ENCODE measurements around the gene ZNF432.
A peak's percentile ranks its signal among the peaks of the same experiment; 100 is the strongest.

The ZNF432 gene

GRCh38 chr19:52094526-52095130, 46.0 kb upstream of the ZNF432 start:
- peaks cover 3% of the 10 kb centered on the region; the same call in 1 of the 2 replicates for H3F3A ChIP-seq (ENCODE audit: insufficient read depth, low read length)
- peak overlapping the region; percentile 97 for H3K4me3 ChIP-seq (ENCODE audit: low read length)
- TF ChIP-seq EZH2phosphoT487 (IDR thresholded peaks at IDR 0.05; ENCODE audit: low read length) (no peak), EZH2 (optimal IDR thresholded peaks at IDR 0.05; ENCODE audit: low read depth, low read length) (no peak), CTCF (IDR thresholded peaks at IDR 0.05; ENCODE audit: low read length) (no peak)
- H3K4me2 ChIP-seq (ENCODE audit: low read depth, low read length), result peak overlapping the region; percentile 93
- no peak for DNase-seq
- H3K36me3 ChIP-seq (replicated peaks; ENCODE audit: insufficient read depth, low read length), result peaks cover 21% of the 10 kb centered on the region
- H3K27me3 ChIP-seq (replicated peaks; ENCODE audit: insufficient read depth, low read length), result no peaks in the 10 kb centered on the region
- H3K27ac ChIP-seq (ENCODE audit: low read length), result no peak overlapping the region
- H2AFZ ChIP-seq (ENCODE audit: low read length), result peak overlapping the region; percentile 83
- peaks cover 46% of the 10 kb centered on the region for H3K79me2 ChIP-seq (ENCODE audit: low read length)
- H3K9ac ChIP-seq (ENCODE audit: low read length), result peak overlapping the region; percentile 88; the same call in 1 of the 2 replicates
- no peaks in the 10 kb centered on the region for H3K9me2 ChIP-seq (replicated peaks; ENCODE audit: insufficient read depth, low read length)
- no peaks in the 10 kb centered on the region for H4K20me1 ChIP-seq (ENCODE audit: insufficient read depth, low read length)
- 0 out of 2 replicates have a peak, but pooled peaks cover 3% of the 10 kb centered on the region for H3K4me1 ChIP-seq (ENCODE audit: low read length)
- no peaks in the 10 kb centered on the region for H3K9me3 ChIP-seq (replicated peaks; ENCODE audit: insufficient read depth, low read length)

GRCh38 chr19:52086481-52086880, 37.8 kb upstream of the ZNF432 start:
- Histone ChIP-seq H3K9ac (ENCODE audit: low read length) (no peak overlapping the region), H2AFZ (ENCODE audit: low read length) (no peak overlapping the region), H3K4me2 (ENCODE audit: low read depth, low read length) (no peak overlapping the region), H3K9me2 (replicated peaks; ENCODE audit: insufficient read depth, low read length) (no peaks in the 10 kb centered on the region), H3K27ac (ENCODE audit: low read length) (no peak overlapping the region), H3K36me3 (replicated peaks; ENCODE audit: insufficient read depth, low read length) (peaks cover 34% of the 10 kb centered on the region), H3F3A (ENCODE audit: insufficient read depth, low read length) (no peaks in the 10 kb centered on the region), H4K20me1 (ENCODE audit: insufficient read depth, low read length) (no peaks in the 10 kb centered on the region), H3K9me3 (replicated peaks; ENCODE audit: insufficient read depth, low read length) (no peaks in the 10 kb centered on the region), H3K27me3 (replicated peaks; ENCODE audit: insufficient read depth, low read length) (no peaks in the 10 kb centered on the region), H3K79me2 (ENCODE audit: low read length) (peaks cover 20% of the 10 kb centered on the region), H3K4me1 (ENCODE audit: low read length) (no peaks in the 10 kb centered on the region), H3K4me3 (ENCODE audit: low read length) (no peak overlapping the region)
- TF ChIP-seq EZH2phosphoT487 (IDR thresholded peaks at IDR 0.05; ENCODE audit: low read length), result no peak
- TF ChIP-seq CTCF (IDR thresholded peaks at IDR 0.05; ENCODE audit: low read length), result no peak
- no peak for TF ChIP-seq EZH2 (optimal IDR thresholded peaks at IDR 0.05; ENCODE audit: low read depth, low read length)
- no peak for DNase-seq

GRCh38 chr19:52070496-52070895, 21.9 kb upstream of the ZNF432 start:
- Histone ChIP-seq H3K27me3 (replicated peaks; ENCODE audit: insufficient read depth, low read length) (no peaks in the 10 kb centered on the region), H3K36me3 (replicated peaks; ENCODE audit: insufficient read depth, low read length) (peaks cover 67% of the 10 kb centered on the region), H3F3A (ENCODE audit: insufficient read depth, low read length) (no peaks in the 10 kb centered on the region), H3K79me2 (ENCODE audit: low read length) (no peaks in the 10 kb centered on the region), H3K9me2 (replicated peaks; ENCODE audit: insufficient read depth, low read length) (no peaks in the 10 kb centered on the region), H2AFZ (ENCODE audit: low read length) (no peak overlapping the region), H3K4me2 (ENCODE audit: low read depth, low read length) (no peak overlapping the region), H3K9me3 (replicated peaks; ENCODE audit: insufficient read depth, low read length) (no peaks in the 10 kb centered on the region), H4K20me1 (ENCODE audit: insufficient read depth, low read length) (no peaks in the 10 kb centered on the region), H3K4me1 (ENCODE audit: low read length) (no peaks in the 10 kb centered on the region), H3K9ac (ENCODE audit: low read length) (no peak overlapping the region), H3K4me3 (ENCODE audit: low read length) (no peak overlapping the region), H3K27ac (ENCODE audit: low read length) (no peak overlapping the region)
- TF ChIP-seq EZH2 (optimal IDR thresholded peaks at IDR 0.05; ENCODE audit: low read depth, low read length) (no peak), CTCF (IDR thresholded peaks at IDR 0.05; ENCODE audit: low read length) (no peak), EZH2phosphoT487 (IDR thresholded peaks at IDR 0.05; ENCODE audit: low read length) (no peak)
- DNase-seq, result no peak

All from MM.1S (cell line).